WTC11 (cell line): ENCODE data around the gene BABAM2. TPM values are rescaled to one million over a fixed set of nuclear protein-coding genes. Genes with fewer than 3 reads are reported as not detected.

Experiments used
- ATAC-seq: fragments of 200-7000 bp; cut with Tn5 transposase; 2 replicates; pipeline ENCODE4 v1.10.0; 2021; ENCODE audit warnings: mild to moderate bottlenecking, moderate library complexity
- CTCF ChIA-PET: fragments of 300-600 bp; sonication (Branson Sonifier 250); formaldehyde crosslinking; loops from one replicate; lab custom pipeline; 2021; ENCODE audit warnings: antibody characterized with exemption; lab: Charles Lee
- POLR2A ChIA-PET: fragments of 350-600 bp; sonication (Branson Sonifier 250); formaldehyde crosslinking; loops from one replicate; lab custom pipeline; 2021; ENCODE audit warnings: antibody characterized with exemption; lab: Charles Lee
- DNase-seq: peaks from one replicate; pipeline ENCODE4 v3.0.0; 2021; ENCODE audit warnings: low spot score
- H3K27ac Mint-ChIP-seq: 2 replicates; pipeline ENCODE4 v1.8.0; 2021; ENCODE audit warnings: mixed read lengths
- H3K27me3 Mint-ChIP-seq: 2 replicates; pipeline ENCODE4 v1.8.0; 2021; ENCODE audit warnings: low read depth, mild to moderate bottlenecking, moderate library complexity, mixed read lengths
- H3K36me3 Mint-ChIP-seq: 2 replicates; pipeline ENCODE4 v1.8.0; 2021; ENCODE audit warnings: mixed read lengths
- H3K4me1 Mint-ChIP-seq: 2 replicates; pipeline ENCODE4 v1.8.0; 2022; ENCODE audit warnings: mixed read lengths
- H3K4me3 Mint-ChIP-seq: 2 replicates; pipeline ENCODE4 v1.8.0; 2021; ENCODE audit warnings: mild to moderate bottlenecking, moderate library complexity, mixed read lengths
- H3K9me3 Mint-ChIP-seq: 2 replicates; pipeline ENCODE4 v1.8.0; 2021; ENCODE audit warnings: mixed read lengths
- E2F1 ChIP-seq: sonication (generic); formaldehyde crosslinking; IDR thresholded peaks from 2 replicates; pipeline ENCODE4 v1.8.0; 2022; ENCODE audit warnings: mild to moderate bottlenecking, missing genetic modification reagents
- FOXK1 ChIP-seq: sonication (generic); formaldehyde crosslinking; IDR thresholded peaks from 2 replicates; pipeline ENCODE4 v1.8.0; 2022; ENCODE audit warnings: mild to moderate bottlenecking, moderate library complexity, missing genetic modification reagents
- GRHL2 ChIP-seq: fragments of 250-450 bp; sonication (Bioruptor Pico); IDR thresholded peaks from 2 replicates; pipeline ENCODE4 v1.8.0; 2022; ENCODE audit warnings: mild to moderate bottlenecking, moderate library complexity; ENCODE audit not compliant: insufficient replicate concordance, severe bottlenecking
- HMGA2 ChIP-seq: fragments of 250-450 bp; sonication (Bioruptor Pico); IDR thresholded peaks from 2 replicates; pipeline ENCODE4 v1.4.0; 2021; ENCODE audit warnings: mild to moderate bottlenecking, moderate library complexity
- IRF1 ChIP-seq: sonication (generic); formaldehyde crosslinking; IDR thresholded peaks from 2 replicates; pipeline ENCODE4 v1.8.0; 2023; ENCODE audit warnings: missing genetic modification reagents
- MLX ChIP-seq: sonication (generic); formaldehyde crosslinking; IDR thresholded peaks from 2 replicates; pipeline ENCODE4 v1.8.1; 2023; ENCODE audit warnings: mild to moderate bottlenecking, missing genetic modification reagents, moderate library complexity
- NFATC4 ChIP-seq: fragments of 250-450 bp; sonication (Bioruptor Pico); IDR thresholded peaks from 2 replicates; pipeline ENCODE4 v1.9.0; 2021; ENCODE audit warnings: mild to moderate bottlenecking
- NR1H2 ChIP-seq: sonication (generic); formaldehyde crosslinking; IDR thresholded peaks from 2 replicates; pipeline ENCODE4 v1.9.0; 2021; ENCODE audit warnings: mild to moderate bottlenecking, moderate library complexity, missing genetic modification reagents
- OVOL2 ChIP-seq: fragments of 250-450 bp; sonication (Bioruptor Pico); IDR thresholded peaks from 2 replicates; pipeline ENCODE4 v1.9.0; 2021; ENCODE audit warnings: mild to moderate bottlenecking, borderline replicate concordance
- PRRX2 ChIP-seq: fragments of 250-450 bp; sonication (Bioruptor Pico); IDR thresholded peaks from 2 replicates; pipeline ENCODE4 v1.8.0; 2021; ENCODE audit warnings: mild to moderate bottlenecking
- TEAD4 ChIP-seq: sonication (generic); formaldehyde crosslinking; IDR thresholded peaks from 2 replicates; pipeline ENCODE4 v1.8.0; 2022; ENCODE audit warnings: mild to moderate bottlenecking, missing genetic modification reagents
- ZBTB21 ChIP-seq: sonication (generic); formaldehyde crosslinking; IDR thresholded peaks from 2 replicates; pipeline ENCODE4 v1.8.1; 2023; ENCODE audit warnings: mild to moderate bottlenecking, missing genetic modification reagents, borderline replicate concordance
- ZMAT4 ChIP-seq: fragments of 250-450 bp; sonication (Bioruptor Pico); IDR thresholded peaks from 2 replicates; pipeline ENCODE4 v1.9.0; 2021; ENCODE audit warnings: mild to moderate bottlenecking
- ZNF219 ChIP-seq: sonication (generic); formaldehyde crosslinking; IDR thresholded peaks from 2 replicates; pipeline ENCODE4 v1.8.0; 2023; ENCODE audit warnings: missing genetic modification reagents, mild to moderate bottlenecking, borderline replicate concordance
- ZNF425 ChIP-seq: fragments of 250-450 bp; sonication (Bioruptor Pico); conservative IDR thresholded peaks from 2 replicates; pipeline ENCODE4 v1.9.0; 2021; ENCODE audit warnings: mild to moderate bottlenecking
- total RNA-seq: library from RNA; stranded (reverse); gene quantifications from 3 replicates; pipeline ENCODE4 v1.2.3, GENCODE V29; 2021

The BABAM2 gene
- total RNA-seq, 1 experiment from 2014 or later = 16.5 TPM

GRCh38 chr2:28310107-28310506 is 419.6 kb downstream of the BABAM2 start:
- H3K36me3 Mint-ChIP-seq = peaks cover 3% of the 10 kb centered on the region
- no peak overlapping the region for H3K4me3 Mint-ChIP-seq
- peaks cover 12% of the 10 kb centered on the region for H3K4me1 Mint-ChIP-seq
- H3K9me3 Mint-ChIP-seq = peaks cover 10% of the 10 kb centered on the region
- ChIA-PET CTCF (interaction anchor here (0.7 kb wide), 1 partner anchor 71 kb away, joined by 3 read pairs; no protein-coding TSS in a partner anchor), POLR2A (no interaction called here)
- no peak for TF ChIP-seq ZBTB21 (CRISPR knock-in tag)
- TF ChIP-seq OVOL2 (CRISPR knock-in tag) = no peak
- H3K27me3 Mint-ChIP-seq = no peaks in the 10 kb centered on the region
- H3K27ac Mint-ChIP-seq = no peak overlapping the region
- ATAC-seq (no peak), DNase-seq (no peak)

GRCh38 chr2:28311660-28312249 is 421.2 kb downstream of the BABAM2 start:
- Mint-ChIP-seq H3K27ac (no peak overlapping the region), H3K27me3 (no peaks in the 10 kb centered on the region), H3K9me3 (0 out of 2 replicates have a peak, but pooled peaks cover 5% of the 10 kb centered on the region), H3K36me3 (no peaks in the 10 kb centered on the region), H3K4me1 (peaks cover 22% of the 10 kb centered on the region), H3K4me3 (no peak overlapping the region)
- ChIA-PET CTCF (interaction anchor here (0.6 kb wide), 1 partner anchor 85 kb away, joined by 3 read pairs; no protein-coding TSS in a partner anchor), POLR2A (interaction anchor here (0.5 kb wide), 1 partner anchor 105 kb away, joined by 3 read pairs; no protein-coding TSS in a partner anchor)
- TF ChIP-seq E2F1 (CRISPR knock-in tag) (no peak), NFATC4 (CRISPR knock-in tag) (no peak), ZNF219 (CRISPR knock-in tag) (no peak)
- ATAC-seq = no peak
- DNase-seq = no peak

GRCh38 chr2:28312307-28313219 is 422.0 kb downstream of the BABAM2 start:
- ATAC-seq (no peak), DNase-seq (no peak)
- TF ChIP-seq ZNF425 (CRISPR knock-in tag) (no peak), NR1H2 (CRISPR knock-in tag) (no peak), HMGA2 (no peak), IRF1 (CRISPR knock-in tag) (no peak), FOXK1 (CRISPR knock-in tag) (no peak), PRRX2 (CRISPR knock-in tag) (no peak), TEAD4 (CRISPR knock-in tag) (no peak), GRHL2 (CRISPR knock-in tag) (no peak), ZMAT4 (CRISPR knock-in tag) (no peak), MLX (no peak)
- ChIA-PET CTCF (no interaction called here), POLR2A (interaction anchor here (0.5 kb wide), 2 partner anchors 104 to 329 kb away, joined by 3 to 5 read pairs; no protein-coding TSS in a partner anchor)
- Mint-ChIP-seq H3K4me3 (no peak overlapping the region), H3K9me3 (0 out of 2 replicates have a peak, but pooled peaks cover 5% of the 10 kb centered on the region), H3K27ac (no peak overlapping the region), H3K4me1 (peaks cover 24% of the 10 kb centered on the region), H3K27me3 (no peaks in the 10 kb centered on the region), H3K36me3 (no peaks in the 10 kb centered on the region)
